Activated T-helper 2 cell treated with anti-CD3 and anti-CD28 coated beads, Interferon-gamma antibody, Interleukin-2, Interleukin-4, amounts not matched to agents 10 μg/mL and 5 μg/mL and 100 μg/mL, durations not matched to agents 14 hours and 24 hours and 36 hours (primary cell): ENCODE measurements around the gene CISH. TPM values are rescaled to one million over a fixed set of nuclear protein-coding genes. Genes with fewer than 3 reads are reported as not detected.

Experiments used
- DNase-seq: peaks from one replicate; pipeline ENCODE4 v3.0.0; 2021; ENCODE audit warnings: low spot score
- H3K27ac Mint-ChIP-seq: one replicate; pipeline ENCODE4 v1.8.0; 2021; ENCODE audit warnings: mixed read lengths
- H3K27me3 Mint-ChIP-seq: one replicate; pipeline ENCODE4 v1.8.0; 2021; ENCODE audit warnings: low read depth, mixed read lengths
- H3K36me3 Mint-ChIP-seq: one replicate; pipeline ENCODE4 v1.8.0; 2021; ENCODE audit warnings: low read depth, mixed read lengths
- H3K4me1 Mint-ChIP-seq: one replicate; pipeline ENCODE4 v1.8.0; 2021; ENCODE audit warnings: low read depth, mixed read lengths
- H3K4me3 Mint-ChIP-seq: one replicate; pipeline ENCODE4 v1.8.0; 2021; ENCODE audit warnings: low read depth, mild to moderate bottlenecking, moderate library complexity, mixed read lengths
- H3K9me3 Mint-ChIP-seq: one replicate; pipeline ENCODE4 v1.8.0; 2021; ENCODE audit warnings: mixed read lengths
- intact Hi-C: fragments of 100-400 bp; cut with micrococcal nuclease; formaldehyde crosslinking; loops from one replicate; pipeline ENCODE4 v1.15.1; 2023
- total RNA-seq: library from RNA; stranded (reverse); gene quantifications from 2 replicates; pipeline ENCODE4 v1.2.3, GENCODE V29; 2022

The CISH gene
- total RNA-seq, 1 donor from 2014 or later: 351 TPM

DNA sequence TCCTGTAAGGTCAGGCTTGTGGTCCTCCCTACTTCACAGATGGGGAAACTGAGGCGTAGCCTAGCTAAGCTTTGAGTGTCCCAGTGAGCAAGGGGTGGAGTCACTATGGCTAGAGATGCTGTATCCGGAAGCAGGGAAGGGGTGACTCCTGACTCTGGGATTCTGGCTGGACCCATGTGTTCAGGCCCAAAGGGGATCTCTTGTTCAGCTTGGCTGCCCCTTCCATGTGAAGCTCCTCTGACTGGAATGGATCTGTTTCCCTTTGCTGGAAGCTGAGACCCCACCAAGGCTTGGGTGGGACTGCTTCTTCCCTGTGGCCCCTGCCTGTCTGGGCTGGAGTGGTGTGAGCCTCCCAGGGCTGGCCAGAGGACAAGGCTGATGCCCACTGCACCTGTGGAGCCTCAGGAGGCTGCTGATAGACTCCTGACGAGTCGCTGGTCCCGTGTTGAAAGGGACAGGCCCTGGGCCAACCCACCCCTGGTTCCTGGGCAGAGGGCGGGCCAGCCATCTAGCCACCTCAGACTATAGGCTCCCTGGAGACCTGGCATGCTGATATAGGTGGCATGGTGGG is 6.4 kb upstream of the CISH start:
- Mint-ChIP-seq H3K4me3 (peak overlapping the region; percentile 95), H3K4me1 (peaks cover 65% of the 10 kb centered on the region), H3K9me3 (no peaks in the 10 kb centered on the region), H3K36me3 (peaks cover 78% of the 10 kb centered on the region), H3K27me3 (no peaks in the 10 kb centered on the region), H3K27ac (peak overlapping the region; percentile 87)
- intact Hi-C loops: loop anchor here (5.0 to 10.0 kb wide), 3 partner anchors 266 to 1067 kb away; partner anchors contain the start of genes CYB561D2 and NPRL2
- DNase-seq: no peak

DNA sequence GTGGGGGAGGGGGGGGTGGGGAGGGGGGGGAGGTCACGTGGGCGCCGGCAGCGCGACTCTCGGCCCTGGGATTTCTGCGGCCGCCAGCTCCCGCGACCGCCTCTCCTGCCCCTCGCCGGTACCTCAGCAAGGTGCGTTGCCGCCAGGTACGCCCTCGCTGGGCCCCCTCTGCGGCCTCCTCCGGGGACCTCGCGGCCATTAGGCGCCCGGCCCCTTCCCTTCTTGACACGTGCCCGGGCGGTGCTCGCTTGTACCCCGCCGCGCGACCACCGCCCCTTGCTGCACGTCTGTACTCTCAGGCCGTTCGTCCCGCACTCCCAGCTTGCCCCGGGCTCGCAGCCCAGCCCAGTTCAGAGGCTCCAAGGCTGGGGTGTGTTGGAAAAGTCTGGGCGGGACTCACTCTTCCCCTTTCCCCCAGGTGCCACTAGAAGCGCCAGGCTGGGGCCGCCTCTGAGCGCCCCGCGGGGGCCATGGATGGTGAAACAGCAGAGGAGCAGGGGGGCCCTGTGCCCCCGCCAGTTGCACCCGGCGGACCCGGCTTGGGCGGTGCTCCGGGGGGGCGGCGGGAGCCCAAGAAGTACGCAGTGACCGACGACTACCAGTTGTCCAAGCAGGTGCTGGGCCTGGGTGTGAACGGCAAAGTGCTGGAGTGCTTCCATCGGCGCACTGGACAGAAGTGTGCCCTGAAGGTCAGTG is 5.7 kb upstream of the CISH start, which contains the start of gene MAPKAPK3:
Gene MAPKAPK3 (plus strand): TSS at position 56 of the 696 bp plus-strand sequence. CDS start 415 bp downstream, at position 471.
- Mint-ChIP-seq H3K4me3 (peak within 1 kb of the TSS; percentile 95), H3K9me3 (no peaks in the 10 kb centered on the region), H3K36me3 (peaks cover 78% of the 10 kb centered on the region), H3K4me1 (peaks cover 58% of the 10 kb centered on the region), H3K27me3 (no peaks in the 10 kb centered on the region), H3K27ac (peak within 1 kb of the TSS; percentile 92)
- intact Hi-C loops: loop anchor here (5.0 to 10.0 kb wide), 3 partner anchors 265 to 1068 kb away; partner anchors contain the start of genes CYB561D2 and NPRL2
- DNase-seq: no peak

DNA sequence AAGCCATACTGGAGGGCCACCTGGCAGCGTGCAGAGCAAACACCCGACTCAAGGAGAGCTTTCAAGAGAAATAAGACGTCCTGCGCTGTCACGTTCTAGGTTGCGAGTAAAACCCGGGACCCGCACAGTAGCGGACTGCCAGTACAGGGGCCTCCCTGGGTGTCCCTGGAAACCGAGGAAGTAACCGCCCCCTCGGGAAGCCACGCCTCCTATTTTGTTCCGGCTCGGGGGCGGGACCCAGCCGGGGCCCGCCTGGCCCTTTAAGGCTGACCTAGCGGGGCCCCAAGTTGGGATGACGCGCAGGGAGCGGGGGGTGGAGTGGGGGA is 5.2 kb upstream of the CISH start:
- peaks cover 55% of the 10 kb centered on the region for H3K4me1 Mint-ChIP-seq
- H3K27ac Mint-ChIP-seq: peak overlapping the region; percentile 92
- H3K9me3 Mint-ChIP-seq: no peaks in the 10 kb centered on the region
- peak overlapping the region; percentile 92 for H3K4me3 Mint-ChIP-seq
- DNase-seq: peak; percentile 94
- no peaks in the 10 kb centered on the region for H3K27me3 Mint-ChIP-seq
- peaks cover 77% of the 10 kb centered on the region for H3K36me3 Mint-ChIP-seq
- intact Hi-C loops: loop anchor here (1.0 to 10.0 kb wide), 5 partner anchors 36 to 1068 kb away; partner anchors contain the start of genes CYB561D2 and NPRL2

- no peaks in the 10 kb centered on the region for H3K9me3 Mint-ChIP-seq
- peaks cover 55% of the 10 kb centered on the region for H3K4me1 Mint-ChIP-seq
Measured at GRCh38 chr3:50616003-50616769, 4.6 kb upstream of the CISH start.

DNA sequence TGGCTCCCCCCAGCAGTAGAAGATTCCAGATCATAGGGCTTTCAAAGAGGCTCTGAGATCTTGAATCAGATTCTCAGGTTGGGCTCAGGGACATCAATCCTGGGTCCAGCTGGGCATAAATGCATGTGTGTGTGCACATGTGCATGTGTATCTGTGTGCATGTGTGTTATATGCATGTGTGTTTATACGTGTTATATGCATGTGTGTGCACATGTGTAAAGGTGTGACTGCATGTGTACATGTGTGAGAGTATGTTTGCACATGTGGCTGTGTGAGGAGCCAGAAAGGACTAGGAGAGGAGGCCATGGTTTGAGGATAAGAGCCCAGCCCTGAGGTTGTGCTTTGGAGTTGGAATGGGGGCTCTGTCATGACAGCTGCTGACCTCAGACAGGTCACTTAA is 3.6 kb upstream of the CISH start:
- peak overlapping the region; percentile 6 for H3K27ac Mint-ChIP-seq
- H3K27me3 Mint-ChIP-seq: no peaks in the 10 kb centered on the region
- peaks cover 79% of the 10 kb centered on the region for H3K36me3 Mint-ChIP-seq
- DNase-seq: no peak
- H3K4me3 Mint-ChIP-seq: peak overlapping the region; percentile 92
- intact Hi-C loops: loop anchor here (2.0 to 10.0 kb wide), 4 partner anchors 178 to 1070 kb away; partner anchors contain the start of genes CYB561D2 and NPRL2
- H3K4me1 Mint-ChIP-seq: peaks cover 45% of the 10 kb centered on the region
- H3K9me3 Mint-ChIP-seq: no peaks in the 10 kb centered on the region

More at GRCh38 chr3:50616003-50616769, 4.6 kb upstream of the CISH start:
- peak overlapping the region; percentile 92 for H3K4me3 Mint-ChIP-seq
- no peaks in the 10 kb centered on the region for H3K27me3 Mint-ChIP-seq
- peak; percentile 76 for DNase-seq
- peaks cover 79% of the 10 kb centered on the region for H3K36me3 Mint-ChIP-seq
- H3K27ac Mint-ChIP-seq: peak overlapping the region; percentile 92
- intact Hi-C loops: loop anchor here (1.0 to 10.0 kb wide), 5 partner anchors 36 to 1069 kb away; partner anchors contain the start of genes CYB561D2 and NPRL2

- intact Hi-C loops: loop anchor here (1.0 to 10.0 kb wide), 4 partner anchors 12 to 1072 kb away; partner anchors contain the start of gene MANF
- Mint-ChIP-seq H3K4me3 (peak overlapping the region; percentile 95), H3K36me3 (peaks cover 81% of the 10 kb centered on the region), H3K27me3 (no peaks in the 10 kb centered on the region), H3K9me3 (no peaks in the 10 kb centered on the region), H3K27ac (peak overlapping the region; percentile 96), H3K4me1 (peaks cover 30% of the 10 kb centered on the region)
- no peak for DNase-seq
Measured at GRCh38 chr3:50612970-50613846, 1.6 kb upstream of the CISH start.

DNA sequence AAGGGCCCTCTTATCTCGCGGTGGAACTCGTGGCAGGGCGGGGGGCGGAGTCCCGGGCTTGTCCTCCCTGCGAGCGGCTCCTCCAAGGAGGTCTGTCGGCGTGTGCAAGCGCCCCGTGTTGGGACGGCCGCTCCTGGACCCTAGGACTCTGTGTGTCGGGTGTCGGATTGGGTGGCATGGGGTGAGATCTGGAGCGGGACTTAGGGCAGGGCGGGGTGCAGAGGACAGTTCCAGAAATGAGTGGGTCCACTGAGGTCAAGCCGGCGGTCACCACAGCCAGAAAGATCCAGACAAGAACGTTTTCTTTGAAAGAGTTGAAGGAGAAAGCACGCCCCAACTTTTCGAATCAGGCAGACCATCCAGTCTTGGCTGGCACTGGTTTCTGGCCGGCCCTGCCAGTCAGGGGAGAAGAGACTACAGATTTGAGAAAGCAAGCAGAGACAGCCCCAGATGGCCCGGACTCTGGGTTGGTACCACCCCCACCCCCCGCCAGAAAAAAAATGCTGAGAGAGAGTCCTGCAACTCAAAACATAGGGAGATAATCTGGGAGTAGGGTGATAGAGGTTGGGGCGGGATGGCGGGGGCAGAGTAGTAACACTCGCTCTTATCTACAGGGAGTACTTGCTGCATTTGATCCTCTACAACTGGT is 784 bp upstream of the CISH start:
- intact Hi-C loops: loop anchor here (1.0 to 10.0 kb wide), 4 partner anchors 11 to 1072 kb away; partner anchors contain the start of gene MANF
- DNase-seq: no peak
- H3K9me3 Mint-ChIP-seq: no peaks in the 10 kb centered on the region
- peak overlapping the region; percentile 95 for H3K4me3 Mint-ChIP-seq
- H3K36me3 Mint-ChIP-seq: peaks cover 85% of the 10 kb centered on the region
- no peaks in the 10 kb centered on the region for H3K27me3 Mint-ChIP-seq
- H3K27ac Mint-ChIP-seq: peak overlapping the region; percentile 96
- peaks cover 30% of the 10 kb centered on the region for H3K4me1 Mint-ChIP-seq

- Mint-ChIP-seq H3K4me1 (peaks cover 25% of the 10 kb centered on the region), H3K36me3 (peaks cover 93% of the 10 kb centered on the region), H3K9me3 (no peaks in the 10 kb centered on the region), H3K27me3 (no peaks in the 10 kb centered on the region), H3K4me3 (peak overlapping the region; percentile 95), H3K27ac (peak overlapping the region; percentile 100)
- no peak for DNase-seq
- intact Hi-C loops: loop anchor here (1.0 to 10.0 kb wide), 3 partner anchors 21 to 1074 kb away; no protein-coding TSS in a partner anchor
Measured at GRCh38 chr3:50610992-50611463, 546 bp downstream of the CISH start.

DNA sequence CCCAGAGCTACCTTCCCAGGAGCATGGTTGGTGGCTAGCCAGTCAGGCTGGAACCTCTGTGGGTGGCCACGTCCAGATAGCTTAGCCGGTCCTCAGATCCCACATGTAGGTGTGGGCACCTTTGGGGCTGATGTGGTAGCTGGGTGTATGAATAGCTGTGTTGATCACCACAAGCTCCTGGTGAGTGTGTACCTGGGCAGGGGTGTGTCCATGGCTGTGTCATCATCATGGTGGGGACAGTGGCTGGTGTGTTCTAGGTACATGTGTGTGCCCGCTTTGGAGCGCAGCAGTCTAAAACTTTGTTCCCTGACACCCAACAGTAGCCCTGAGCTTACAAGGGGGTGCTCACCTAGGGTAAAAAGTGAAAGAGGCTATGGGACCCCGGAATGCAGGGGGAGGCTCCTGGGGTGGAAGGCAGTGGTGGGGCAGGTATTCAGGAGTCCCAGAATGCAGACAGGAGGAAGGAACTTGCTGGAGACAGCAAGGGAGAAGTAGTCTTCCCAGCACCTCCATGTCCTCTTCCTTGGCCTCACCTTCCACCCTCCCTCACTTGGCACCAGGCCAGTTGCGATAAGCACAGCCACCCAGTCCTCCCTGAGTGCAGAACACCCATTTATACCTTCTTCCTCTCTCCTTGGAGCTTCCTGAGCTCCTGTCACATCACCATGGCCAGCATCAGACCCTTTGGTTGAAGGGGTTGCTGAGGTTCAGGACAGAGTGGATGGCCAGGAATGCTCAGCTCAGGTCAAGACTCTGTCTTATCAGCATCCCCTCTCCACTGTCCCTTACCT is 1.2 kb downstream of the CISH start:
- Mint-ChIP-seq H3K9me3 (no peaks in the 10 kb centered on the region), H3K4me1 (peaks cover 25% of the 10 kb centered on the region), H3K27me3 (no peaks in the 10 kb centered on the region), H3K36me3 (peaks cover 94% of the 10 kb centered on the region), H3K4me3 (peak overlapping the region; percentile 95), H3K27ac (peak overlapping the region; percentile 100)
- intact Hi-C loops: loop anchor here (5.0 to 10.0 kb wide), 2 partner anchors 887 to 1074 kb away; no protein-coding TSS in a partner anchor
- DNase-seq: no peak

DNA sequence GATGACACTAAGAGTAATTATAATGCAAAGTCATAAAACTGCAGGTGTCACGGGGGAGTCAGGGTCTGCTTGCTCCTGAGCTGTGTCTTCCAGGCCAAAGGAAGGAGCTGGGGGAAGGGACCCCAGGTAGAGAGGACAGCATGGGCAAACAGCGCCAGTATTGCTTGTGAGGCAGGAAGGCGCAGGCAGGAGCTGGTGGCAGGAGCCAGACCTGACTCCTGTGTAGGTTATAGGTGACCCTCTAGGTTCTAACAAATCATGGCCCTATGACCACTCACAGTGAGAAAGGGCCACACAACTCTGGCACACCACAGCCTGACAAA is 1.9 kb downstream of the CISH start:
- Mint-ChIP-seq H3K27ac (peak overlapping the region; percentile 100), H3K4me3 (peak overlapping the region; percentile 95), H3K4me1 (peaks cover 27% of the 10 kb centered on the region), H3K27me3 (no peaks in the 10 kb centered on the region), H3K9me3 (no peaks in the 10 kb centered on the region), H3K36me3 (peaks cover 96% of the 10 kb centered on the region)
- DNase-seq: no peak
- intact Hi-C loops: loop anchor here (5.0 to 10.0 kb wide), 2 partner anchors 888 to 1075 kb away; no protein-coding TSS in a partner anchor
